Smooth muscle cell (in vitro differentiated cells): Measurements from ENCODE around the gene OR5B12. TPM values are rescaled to one million over a fixed set of nuclear protein-coding genes. Genes with fewer than 3 reads are reported as not detected.

Source experiments
- DNase-seq: peaks from one replicate; lab custom pipeline; 2025; ENCODE audit not compliant: unreplicated experiment; lab: John Stamatoyannopoulos, UW
- H2AFZ ChIP-seq: fragments of 200-600 bp; sonication (generic); 2 replicates; pipeline ENCODE4 v1.6.0; 2016; ENCODE audit warnings: antibody characterized with exemption, low read depth, mild to moderate bottlenecking
- H3F3A ChIP-seq: fragments of 200-600 bp; sonication (generic); 2 replicates; pipeline ENCODE4 v1.6.0; 2017; ENCODE audit warnings: antibody characterized with exemption, low read depth
- H3K27ac ChIP-seq: fragments of 200-600 bp; sonication (generic); 2 replicates; pipeline ENCODE4 v1.5.1; 2016; ENCODE audit warnings: low read depth, mild to moderate bottlenecking
- H3K27me3 ChIP-seq: fragments of 200-600 bp; sonication (generic); 2 replicates; pipeline ENCODE4 v1.6.1; 2016; ENCODE audit warnings: low read depth, mild to moderate bottlenecking
- H3K36me3 ChIP-seq: fragments of 200-600 bp; sonication (generic); 2 replicates; pipeline ENCODE4 v1.5.1; 2016; ENCODE audit warnings: low read depth
- H3K4me1 ChIP-seq: fragments of 200-600 bp; sonication (generic); 2 replicates; pipeline ENCODE4 v1.5.1; 2016; ENCODE audit warnings: low read depth
- H3K4me2 ChIP-seq: fragments of 200-600 bp; sonication (generic); 2 replicates; pipeline ENCODE4 v1.6.0; 2016; ENCODE audit warnings: mild to moderate bottlenecking
- H3K4me3 ChIP-seq: fragments of 200-600 bp; sonication (generic); 2 replicates; pipeline ENCODE4 v1.5.1; 2016; ENCODE audit warnings: mild to moderate bottlenecking
- H3K79me2 ChIP-seq: fragments of 200-600 bp; sonication (generic); 2 replicates; pipeline ENCODE4 v1.6.0; 2016; ENCODE audit warnings: low read depth, mild to moderate bottlenecking
- H3K9ac ChIP-seq: fragments of 200-600 bp; sonication (generic); 2 replicates; pipeline ENCODE4 v1.6.0; 2016; ENCODE audit warnings: low read depth
- H3K9me3 ChIP-seq: fragments of 200-600 bp; sonication (generic); replicated peaks from 2 replicates; pipeline ENCODE4 v1.5.1; 2016; ENCODE audit warnings: low read depth
- H4K20me1 ChIP-seq: fragments of 200-600 bp; sonication (generic); 2 replicates; pipeline ENCODE4 v1.6.0; 2016; ENCODE audit warnings: low read depth
- WGBS: methylation state at CpG from one replicate; pipeline ENCODE4 v1.1.7; 2016; ENCODE audit warnings: low lambda C conversion rate; 5-methylcytosine and 5-hydroxymethylcytosine counted together
- polyA plus RNA-seq: library from polyadenylated mRNA; unstranded; fragments of >200 nt; fragmentation: Nextera tagmentation; extraction: Ambion mirVana; gene quantifications from 2 replicates; pipeline ENCODE4 v1.2.1, GENCODE V29; 2016
- total RNA-seq: library from RNA; depleted of rRNA; stranded (reverse); fragments of >200 nt; gene quantifications from 2 replicates; pipeline ENCODE4 v1.2.3, GENCODE V29; 2014
- TF ChIP-seq, protein P1 (sequence below): fragments of 200-600 bp; sonication (generic); IDR thresholded peaks from 2 replicates; pipeline ENCODE4 v1.5.1; 2017; ENCODE audit warnings: borderline replicate concordance, mild to moderate bottlenecking, antibody characterized with exemption; ENCODE audit not compliant: insufficient read depth, poor library complexity, severe bottlenecking

Gene OR5B12
- total and polyA plus RNA-seq, 2 experiments from 2014 or later: not detected

DNA sequence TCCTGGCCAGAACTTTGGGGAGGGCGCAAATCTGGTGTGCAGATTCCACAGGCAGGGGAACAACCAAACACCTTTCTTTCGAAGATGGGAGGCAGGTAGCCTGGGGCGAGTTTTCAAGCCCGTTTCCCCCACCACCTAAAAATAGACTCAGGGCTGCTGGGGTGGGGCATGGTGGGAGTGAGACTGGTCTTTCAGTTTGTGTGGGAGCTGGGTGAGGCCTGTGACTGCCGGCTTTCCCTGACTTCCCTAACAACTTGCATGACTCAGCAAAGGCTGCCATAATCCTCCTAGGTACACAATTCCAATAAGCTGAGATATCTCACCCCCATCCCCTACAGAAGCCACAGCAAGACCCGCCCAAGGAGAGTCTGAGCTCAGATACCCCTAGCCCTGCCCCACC lies 4.3 kb upstream of the OR5B12 start:
- Histone ChIP-seq H3K79me2 (no peaks in the 10 kb centered on the region), H3K36me3 (no peaks in the 10 kb centered on the region), H3K4me3 (no peak overlapping the region), H4K20me1 (no peaks in the 10 kb centered on the region), H3F3A (no peaks in the 10 kb centered on the region), H3K27ac (no peak overlapping the region), H3K27me3 (no peaks in the 10 kb centered on the region), H3K9me3 (no peaks in the 10 kb centered on the region), H3K4me1 (no peaks in the 10 kb centered on the region), H2AFZ (no peak overlapping the region), H3K9ac (no peak overlapping the region), H3K4me2 (no peak overlapping the region)
- TF ChIP-seq, protein P1, sequence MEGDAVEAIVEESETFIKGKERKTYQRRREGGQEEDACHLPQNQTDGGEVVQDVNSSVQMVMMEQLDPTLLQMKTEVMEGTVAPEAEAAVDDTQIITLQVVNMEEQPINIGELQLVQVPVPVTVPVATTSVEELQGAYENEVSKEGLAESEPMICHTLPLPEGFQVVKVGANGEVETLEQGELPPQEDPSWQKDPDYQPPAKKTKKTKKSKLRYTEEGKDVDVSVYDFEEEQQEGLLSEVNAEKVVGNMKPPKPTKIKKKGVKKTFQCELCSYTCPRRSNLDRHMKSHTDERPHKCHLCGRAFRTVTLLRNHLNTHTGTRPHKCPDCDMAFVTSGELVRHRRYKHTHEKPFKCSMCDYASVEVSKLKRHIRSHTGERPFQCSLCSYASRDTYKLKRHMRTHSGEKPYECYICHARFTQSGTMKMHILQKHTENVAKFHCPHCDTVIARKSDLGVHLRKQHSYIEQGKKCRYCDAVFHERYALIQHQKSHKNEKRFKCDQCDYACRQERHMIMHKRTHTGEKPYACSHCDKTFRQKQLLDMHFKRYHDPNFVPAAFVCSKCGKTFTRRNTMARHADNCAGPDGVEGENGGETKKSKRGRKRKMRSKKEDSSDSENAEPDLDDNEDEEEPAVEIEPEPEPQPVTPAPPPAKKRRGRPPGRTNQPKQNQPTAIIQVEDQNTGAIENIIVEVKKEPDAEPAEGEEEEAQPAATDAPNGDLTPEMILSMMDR: no peak
- no peak for DNase-seq
- WGBS: 93% methylated on average over 6 of the region's 6 CpGs

DNA sequence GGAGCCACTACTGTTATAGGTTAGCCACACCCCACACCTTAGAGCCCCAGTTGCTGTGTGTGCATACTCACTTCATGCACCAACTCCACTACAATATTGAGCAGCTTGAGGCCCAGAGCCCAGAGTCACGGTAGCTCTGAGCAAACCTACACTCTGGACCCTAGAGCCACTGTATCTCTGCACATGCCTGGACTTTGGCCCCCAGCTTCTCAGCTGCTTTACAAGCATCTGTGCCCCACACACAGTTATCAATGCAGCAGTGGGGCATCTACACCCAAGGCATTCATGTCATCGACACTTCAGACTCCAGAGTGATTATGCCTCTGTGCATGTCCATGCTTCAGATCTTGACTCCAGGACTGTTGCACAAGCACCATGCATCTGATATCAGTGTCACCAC lies 2.3 kb upstream of the OR5B12 start:
- no peaks in the 10 kb centered on the region for H3K79me2 ChIP-seq
- no peaks in the 10 kb centered on the region for H3K36me3 ChIP-seq
- no peaks in the 10 kb centered on the region for H4K20me1 ChIP-seq
- no peaks in the 10 kb centered on the region for H3F3A ChIP-seq
- H3K4me3 ChIP-seq: no peak overlapping the region
- TF ChIP-seq, protein P1: no peak
- H3K27ac ChIP-seq: no peak overlapping the region
- no peak for DNase-seq
- no peak overlapping the region for H2AFZ ChIP-seq
- H3K27me3 ChIP-seq: no peaks in the 10 kb centered on the region
- no peaks in the 10 kb centered on the region for H3K4me1 ChIP-seq
- WGBS: 80% methylated on average over 2 of the region's 2 CpGs
- no peak overlapping the region for H3K4me2 ChIP-seq
- no peak overlapping the region for H3K9ac ChIP-seq
- no peaks in the 10 kb centered on the region for H3K9me3 ChIP-seq

GRCh38 chr11:58438486-58438885 lies 3.5 kb downstream of the OR5B12 start:
- H4K20me1 ChIP-seq: no peaks in the 10 kb centered on the region
- no peak overlapping the region for H3K27ac ChIP-seq
- no peak for DNase-seq
- H3K9ac ChIP-seq: no peak overlapping the region
- no peaks in the 10 kb centered on the region for H3F3A ChIP-seq
- no peak overlapping the region for H2AFZ ChIP-seq
- H3K27me3 ChIP-seq: no peaks in the 10 kb centered on the region
- 54% methylated on average over 4 of the region's 4 CpGs for WGBS
- H3K9me3 ChIP-seq: no peaks in the 10 kb centered on the region
- no peaks in the 10 kb centered on the region for H3K4me1 ChIP-seq
- no peak overlapping the region for H3K4me2 ChIP-seq
- H3K79me2 ChIP-seq: no peaks in the 10 kb centered on the region
- no peaks in the 10 kb centered on the region for H3K36me3 ChIP-seq
- TF ChIP-seq, protein P1: no peak
- no peak overlapping the region for H3K4me3 ChIP-seq

GRCh38 chr11:58434217-58434616 lies 7.8 kb downstream of the OR5B12 start:
- Histone ChIP-seq H3K9me3 (no peaks in the 10 kb centered on the region), H2AFZ (no peak overlapping the region), H3F3A (no peaks in the 10 kb centered on the region), H3K36me3 (no peaks in the 10 kb centered on the region), H3K9ac (no peak overlapping the region), H3K4me3 (no peak overlapping the region), H3K27ac (no peak overlapping the region), H3K79me2 (no peaks in the 10 kb centered on the region), H3K4me1 (no peaks in the 10 kb centered on the region), H3K4me2 (no peak overlapping the region), H3K27me3 (no peaks in the 10 kb centered on the region), H4K20me1 (no peaks in the 10 kb centered on the region)
- TF ChIP-seq, protein P1: no peak
- 78% methylated on average over 3 of the region's 3 CpGs for WGBS
- DNase-seq: no peak
